ENCODE measurements around the gene TIGD7.

TIGD7 gene

GRCh38 chr16:3256146-3256865, 48.9 kb downstream of the TIGD7 start, which contains the start of gene MEFV:
Gene MEFV, minus strand, starts transcription at chr16:3256633. Its CDS starts 46 bp downstream, at chr16:3256587.
- TF ChIP-seq REST (IDR thresholded peaks at IDR 0.05; ENCODE audit: low read depth) (peak; percentile 56), TEAD4 (IDR thresholded peaks at IDR 0.05) (no peak), EGR1 (IDR thresholded peaks at IDR 0.05) (no peak), EP300 (IDR thresholded peaks at IDR 0.05; ENCODE audit: borderline replicate concordance) (no peak), ZBTB7A (IDR thresholded peaks at IDR 0.05; ENCODE audit: low read depth) (no peak)

- no peak for TF ChIP-seq TAF1 (IDR thresholded peaks at IDR 0.05; ENCODE audit: low read depth)
- no peak for TF ChIP-seq TEAD4 (IDR thresholded peaks at IDR 0.05)
- TF ChIP-seq TCF12 (IDR thresholded peaks at IDR 0.05; ENCODE audit: low read depth) = no peak
- no peak for TF ChIP-seq FOXM1 (IDR thresholded peaks at IDR 0.05; ENCODE audit: borderline replicate concordance, low read depth)
- TF ChIP-seq MAX (IDR thresholded peaks at IDR 0.05) = no peak
- no peak for TF ChIP-seq CEBPB (IDR thresholded peaks at IDR 0.05)
- TF ChIP-seq NFIC (IDR thresholded peaks at IDR 0.05) = no peak
- TF ChIP-seq ZBTB7A (IDR thresholded peaks at IDR 0.05; ENCODE audit: low read depth) = no peak
- TF ChIP-seq CREB1 (IDR thresholded peaks at IDR 0.05; ENCODE audit: low read depth) = no peak
- no peak for TF ChIP-seq YY1 (IDR thresholded peaks at IDR 0.05; ENCODE audit: low read depth)
- TF ChIP-seq EP300 (IDR thresholded peaks at IDR 0.05; ENCODE audit: borderline replicate concordance) = no peak
These were observed 50.9 kb downstream of the TIGD7 start for GRCh38 chr16:3254309-3254708.

- no peak for TF ChIP-seq TEAD4 (IDR thresholded peaks at IDR 0.05)
- TF ChIP-seq REST (IDR thresholded peaks at IDR 0.05; ENCODE audit: low read depth) = no peak
These were observed 52.3 kb downstream of the TIGD7 start for GRCh38 chr16:3252967-3253366.

- no peak for TF ChIP-seq FOXM1 (IDR thresholded peaks at IDR 0.05; ENCODE audit: borderline replicate concordance, low read depth)
These were observed 55.8 kb downstream of the TIGD7 start for GRCh38 chr16:3249451-3249850.

GRCh38 chr16:3249020-3249419, 56.2 kb downstream of the TIGD7 start:
- no peak for TF ChIP-seq REST (IDR thresholded peaks at IDR 0.05; ENCODE audit: low read depth)

Data from Ishikawa (cell line).